GM19351 (cell line): ENCODE results near the gene SEL1L2.

ENCODE experiments used
- ATAC-seq: cut with Tn5 transposase; IDR thresholded peaks from one replicate; pipeline ENCODE4 v1.9.1; 2021; ENCODE audit warnings: mild to moderate bottlenecking, moderate library complexity; ENCODE audit not compliant: unreplicated experiment

The SEL1L2 gene

GRCh38 chr20:13934992-13935894, 55.2 kb downstream of the SEL1L2 start:
- ATAC-seq: no peak

- no peak for ATAC-seq
These were observed 60.1 kb downstream of the SEL1L2 start for GRCh38 chr20:13930281-13930680.

GRCh38 chr20:13929836-13930235, 60.6 kb downstream of the SEL1L2 start:
- ATAC-seq: no peak

GRCh38 chr20:13928901-13929300, 61.5 kb downstream of the SEL1L2 start:
- ATAC-seq: no peak

GRCh38 chr20:13927171-13927570, 63.2 kb downstream of the SEL1L2 start:
- ATAC-seq: no peak

- no peak for ATAC-seq
These were observed 68.2 kb downstream of the SEL1L2 start for GRCh38 chr20:13922241-13922640.

- ATAC-seq: no peak
These were observed 75.1 kb downstream of the SEL1L2 start for GRCh38 chr20:13915284-13915683.

- no peak for ATAC-seq
These were observed 76.8 kb downstream of the SEL1L2 start for GRCh38 chr20:13913572-13913971.

- no peak for ATAC-seq
These were observed 77.3 kb downstream of the SEL1L2 start for GRCh38 chr20:13913131-13913530.

GRCh38 chr20:13910492-13910891, 79.9 kb downstream of the SEL1L2 start:
- no peak for ATAC-seq

- no peak for ATAC-seq
These were observed 81.3 kb downstream of the SEL1L2 start for GRCh38 chr20:13909067-13909466.

- no peak for ATAC-seq
These were observed 85.6 kb downstream of the SEL1L2 start for GRCh38 chr20:13904766-13905165.

- no peak for ATAC-seq
These were observed 89.9 kb downstream of the SEL1L2 start for GRCh38 chr20:13900496-13900895.

GRCh38 chr20:13898012-13898612, 92.3 kb downstream of the SEL1L2 start:
- ATAC-seq: no peak

GRCh38 chr20:13891575-13891974, 98.8 kb downstream of the SEL1L2 start:
- ATAC-seq: no peak

- ATAC-seq: no peak
These were observed 105.6 kb downstream of the SEL1L2 start for GRCh38 chr20:13884803-13885202.

- no peak for ATAC-seq
These were observed 107.0 kb downstream of the SEL1L2 start for GRCh38 chr20:13883425-13883824.

GRCh38 chr20:13878566-13878965, 111.8 kb downstream of the SEL1L2 start:
- ATAC-seq: no peak

- ATAC-seq: no peak
These were observed 112.6 kb downstream of the SEL1L2 start for GRCh38 chr20:13877793-13878192.

- no peak for ATAC-seq
These were observed 115.1 kb downstream of the SEL1L2 start for GRCh38 chr20:13875265-13875811.

- no peak for ATAC-seq
These were observed 115.8 kb downstream of the SEL1L2 start for GRCh38 chr20:13874394-13875157.
